ENCODE data around the gene ARL4D. TPM values are rescaled to one million over a fixed set of nuclear protein-coding genes. Genes with fewer than 3 reads are reported as not detected.

ARL4D gene
- total and polyA plus RNA-seq, 2 donors (not counting 1 experiment from before 2014, with no cell fraction given): 11.3 to 14.5 TPM

- no peaks in the 10 kb centered on the region for H3K9me3 ChIP-seq (ENCODE audit: control extremely low read depth in 1 of 3, control insufficient read depth in 2 of 3, insufficient read depth in 1 of 3, low read length in 2 of 3)
- Mint-ChIP-seq H3K27me3 (peaks cover 37% of the 10 kb centered on the region), H3K9me3 (ENCODE audit: insufficient read depth) (no peaks in the 10 kb centered on the region), H3K27ac (no peak overlapping the region), H3K4me3 (no peak overlapping the region), H3K4me1 (peaks cover 3% of the 10 kb centered on the region)
- H3K9ac ChIP-seq (ENCODE audit: low read length): no peak overlapping the region
- intact Hi-C loops (cut with micrococcal nuclease): no loop called here
- H3K4me1 ChIP-seq (ENCODE audit: control insufficient read depth in 2 of 2, insufficient read depth in 2 of 2, low read length in 2 of 2): peaks cover 3% of the 10 kb centered on the region in 2 donors
- peaks cover 0 to 30% (median 4%) of the 10 kb centered on the region in 4 experiments for H3K27me3 ChIP-seq (replicated peaks in 1 of 4; ENCODE audit: control extremely low read depth in 1 of 4, control insufficient read depth in 3 of 4, insufficient read depth in 4 of 4, low read length in 3 of 4)
- no peak for ATAC-seq (ENCODE audit: low read depth)
- DNase-seq: no peak
- CTCF ChIA-PET: no interaction called here
- H3K4me2 ChIP-seq (replicated peaks; ENCODE audit: low read depth, low read length, poor library complexity, severe bottlenecking): no peak overlapping the region
- WGBS (ENCODE audit: insufficient coverage): no CpG with 5 or more reads among the region's 6 CpGs
- H3K4me3 ChIP-seq (ENCODE audit: control extremely low read depth in 1 of 5, extremely low read depth in 1 of 5, insufficient read depth in 1 of 5, low read depth in 2 of 5, low read length in 4 of 5): no peak overlapping the region
- no peaks in the 10 kb centered on the region for H4K20me1 ChIP-seq (ENCODE audit: control insufficient read depth, insufficient read depth, low read length, poor library complexity, severe bottlenecking)
- no peaks in the 10 kb centered on the region for H3K79me2 ChIP-seq (ENCODE audit: control insufficient read depth, insufficient read depth, low read length)
- POLR2A ChIA-PET: no interaction called here
- TF ChIP-seq EZH2 (IDR thresholded peaks at IDR 0.05; ENCODE audit: borderline replicate concordance, insufficient read depth, low read depth, low read length, poor library complexity, severe bottlenecking) (no peak), CTCF (IDR thresholded peaks at IDR 0.05) (no peak)
- no peaks in the 10 kb centered on the region for H3K36me3 ChIP-seq (replicated peaks in 1 of 2; ENCODE audit: control extremely low read depth in 1 of 2, control insufficient read depth in 1 of 2, extremely low read depth in 1 of 2, insufficient read depth in 2 of 2, low read length in 1 of 2)
- H3K27ac ChIP-seq (ENCODE audit: low read length in 2 of 2): no peak overlapping the region
- no peak overlapping the region for H2AFZ ChIP-seq (ENCODE audit: insufficient read depth, low read depth, low read length, poor library complexity, severe bottlenecking)
Measured at GRCh38 chr17:43430936-43431713, 32.3 kb downstream of the ARL4D start.

- ChIA-PET CTCF (no interaction called here), POLR2A (no interaction called here)
- no peaks in the 10 kb centered on the region for H3K9me3 Mint-ChIP-seq (ENCODE audit: insufficient read depth)
- Histone ChIP-seq H3K9ac (ENCODE audit: low read length) (no peak overlapping the region), H3K36me3 (replicated peaks in 1 of 2; ENCODE audit: control extremely low read depth in 1 of 2, control insufficient read depth in 1 of 2, extremely low read depth in 1 of 2, insufficient read depth in 2 of 2, low read length in 1 of 2) (no peaks in the 10 kb centered on the region), H4K20me1 (ENCODE audit: control insufficient read depth, insufficient read depth, low read length, poor library complexity, severe bottlenecking) (no peaks in the 10 kb centered on the region), H3K4me2 (replicated peaks; ENCODE audit: low read depth, low read length, poor library complexity, severe bottlenecking) (no peak overlapping the region), H3K4me3 (ENCODE audit: control extremely low read depth in 1 of 5, extremely low read depth in 1 of 5, insufficient read depth in 1 of 5, low read depth in 2 of 5, low read length in 4 of 5) (no peak overlapping the region), H3K79me2 (ENCODE audit: control insufficient read depth, insufficient read depth, low read length) (no peaks in the 10 kb centered on the region), H3K27me3 (replicated peaks in 1 of 4; ENCODE audit: control extremely low read depth in 1 of 4, control insufficient read depth in 3 of 4, insufficient read depth in 4 of 4, low read length in 3 of 4) (peaks cover 0 to 27% (median 4%) of the 10 kb centered on the region in 4 experiments), H3K27ac (ENCODE audit: low read length in 2 of 2) (no peak overlapping the region), H3K9me3 (ENCODE audit: control extremely low read depth in 1 of 3, control insufficient read depth in 2 of 3, insufficient read depth in 1 of 3, low read length in 2 of 3) (no peaks in the 10 kb centered on the region), H2AFZ (ENCODE audit: insufficient read depth, low read depth, low read length, poor library complexity, severe bottlenecking) (no peak overlapping the region), H3K4me1 (ENCODE audit: control insufficient read depth in 2 of 2, insufficient read depth in 2 of 2, low read length in 2 of 2) (peaks cover 3% of the 10 kb centered on the region in 2 donors)
- TF ChIP-seq CTCF (IDR thresholded peaks at IDR 0.05): no peak
- TF ChIP-seq EZH2 (IDR thresholded peaks at IDR 0.05; ENCODE audit: borderline replicate concordance, insufficient read depth, low read depth, low read length, poor library complexity, severe bottlenecking): no peak
- ATAC-seq (ENCODE audit: low read depth) (no peak), DNase-seq (no peak)
- peaks cover 3% of the 10 kb centered on the region for H3K4me1 Mint-ChIP-seq
- WGBS (ENCODE audit: insufficient coverage): 28% methylated on average over 6 of the region's 9 CpGs
- H3K27me3 Mint-ChIP-seq: peaks cover 36% of the 10 kb centered on the region
- H3K4me3 Mint-ChIP-seq: no peak overlapping the region
- intact Hi-C loops (cut with micrococcal nuclease): no loop called here
- H3K27ac Mint-ChIP-seq: no peak overlapping the region
Measured at GRCh38 chr17:43431714-43432523, 33.1 kb downstream of the ARL4D start.
